Cardiac muscle cell (in vitro differentiated cells and primary cell): Measurements from ENCODE around the gene TAMM41. TPM values are rescaled to one million over a fixed set of nuclear protein-coding genes. Genes with fewer than 3 reads are reported as not detected.

ENCODE experiments used
- DNase-seq, 2 donors: peaks; one replicate each; pipeline versions ENCODE4 v3.0.0 to v3.0.0-alpha.2; 2010 to 2017; ENCODE audit warnings: low read depth in 1 of 2, low spot score in 1 of 2
- H3K27ac ChIP-seq: fragments of 200-600 bp; sonication (generic); 2 replicates; pipeline ENCODE4 v1.5.1; 2016
- H3K27me3 ChIP-seq: fragments of 200-600 bp; sonication (generic); 2 replicates; pipeline ENCODE4 v1.6.0; 2016; ENCODE audit warnings: control low read depth
- H3K36me3 ChIP-seq: fragments of 200-600 bp; sonication (generic); 2 replicates; pipeline ENCODE4 v1.5.1; 2016; ENCODE audit warnings: control low read depth
- H3K4me1 ChIP-seq: fragments of 200-600 bp; sonication (generic); 2 replicates; pipeline ENCODE4 v1.8.1; 2017; ENCODE audit warnings: low read depth, mild to moderate bottlenecking, mixed run types
- H3K4me3 ChIP-seq: fragments of 200-600 bp; sonication (generic); 2 replicates; pipeline ENCODE4 v1.5.1; 2016; ENCODE audit warnings: mild to moderate bottlenecking
- H3K9me3 ChIP-seq: fragments of 200-600 bp; sonication (generic); 2 replicates; pipeline ENCODE4 v1.5.1; 2017; ENCODE audit warnings: low read depth, mild to moderate bottlenecking, control low read depth
- CTCF ChIP-seq: IDR thresholded peaks from 2 replicates; pipeline ENCODE4 v1.5.1; 2012; ENCODE audit warnings: low read depth, mild to moderate bottlenecking, low read length
- polyA plus RNA-seq: library from polyadenylated mRNA; unstranded; fragments of >200 nt; fragmentation: Nextera tagmentation; extraction: Ambion mirVana; gene quantifications from 2 replicates; pipeline ENCODE4 v1.2.1, GENCODE V29; 2016
- total RNA-seq: library from RNA; depleted of rRNA; stranded (reverse); fragments of >200 nt; gene quantifications from 2 replicates; pipeline ENCODE4 v1.2.3, GENCODE V29; 2016

Gene TAMM41
- total and polyA plus RNA-seq, 2 experiments from 2014 or later = 17.4 to 31.4 TPM

- no peak overlapping the region for H3K4me3 ChIP-seq
- H3K36me3 ChIP-seq = no peaks in the 10 kb centered on the region
- H3K27ac ChIP-seq = no peak overlapping the region
These were observed 76.0 kb downstream of the TAMM41 start for GRCh38 chr3:11770477-11771391.

GRCh38 chr3:11769704-11770476 lies 76.8 kb downstream of the TAMM41 start:
- no peaks in the 10 kb centered on the region for H3K36me3 ChIP-seq
- no peaks in the 10 kb centered on the region for H3K9me3 ChIP-seq
- no peak for DNase-seq
- no peaks in the 10 kb centered on the region for H3K27me3 ChIP-seq
- no peak overlapping the region for H3K4me3 ChIP-seq
- no peak for TF ChIP-seq CTCF
- H3K27ac ChIP-seq = no peak overlapping the region
- no peaks in the 10 kb centered on the region for H3K4me1 ChIP-seq

More at GRCh38 chr3:11770477-11771391, 76.0 kb downstream of the TAMM41 start:
- DNase-seq = peak; percentile 70 to 85
- H3K9me3 ChIP-seq = no peaks in the 10 kb centered on the region
- H3K4me1 ChIP-seq = no peaks in the 10 kb centered on the region
- H3K27me3 ChIP-seq = no peaks in the 10 kb centered on the region
- no peak for TF ChIP-seq CTCF

GRCh38 chr3:11768604-11769003 lies 78.1 kb downstream of the TAMM41 start:
- no peaks in the 10 kb centered on the region for H3K27me3 ChIP-seq
- H3K27ac ChIP-seq = no peak overlapping the region
- no peak for DNase-seq
- H3K4me3 ChIP-seq = no peak overlapping the region
- H3K4me1 ChIP-seq = no peaks in the 10 kb centered on the region
- no peaks in the 10 kb centered on the region for H3K36me3 ChIP-seq
- TF ChIP-seq CTCF = no peak
- no peaks in the 10 kb centered on the region for H3K9me3 ChIP-seq

- no peak overlapping the region for H3K4me3 ChIP-seq
- TF ChIP-seq CTCF = no peak
These were observed 81.7 kb downstream of the TAMM41 start for GRCh38 chr3:11764931-11765363.

GRCh38 chr3:11759996-11760395 lies 86.7 kb downstream of the TAMM41 start:
- no peak for TF ChIP-seq CTCF
- Histone ChIP-seq H3K36me3 (no peaks in the 10 kb centered on the region), H3K27me3 (no peaks in the 10 kb centered on the region), H3K4me1 (no peaks in the 10 kb centered on the region), H3K4me3 (no peak overlapping the region), H3K27ac (no peak overlapping the region), H3K9me3 (no peaks in the 10 kb centered on the region)
- DNase-seq = no peak

More at GRCh38 chr3:11764931-11765363, 81.7 kb downstream of the TAMM41 start:
- H3K27ac ChIP-seq = no peak overlapping the region
- H3K27me3 ChIP-seq = no peaks in the 10 kb centered on the region
- H3K9me3 ChIP-seq = no peaks in the 10 kb centered on the region
- DNase-seq = peak in 1 of 2 donors; percentile 44
- H3K36me3 ChIP-seq = no peaks in the 10 kb centered on the region
- H3K4me1 ChIP-seq = no peaks in the 10 kb centered on the region
